Measurements from ENCODE around the gene GBGT1.
A peak's percentile ranks its signal among the peaks of the same experiment; 100 is the strongest.

GBGT1 gene

DNA sequence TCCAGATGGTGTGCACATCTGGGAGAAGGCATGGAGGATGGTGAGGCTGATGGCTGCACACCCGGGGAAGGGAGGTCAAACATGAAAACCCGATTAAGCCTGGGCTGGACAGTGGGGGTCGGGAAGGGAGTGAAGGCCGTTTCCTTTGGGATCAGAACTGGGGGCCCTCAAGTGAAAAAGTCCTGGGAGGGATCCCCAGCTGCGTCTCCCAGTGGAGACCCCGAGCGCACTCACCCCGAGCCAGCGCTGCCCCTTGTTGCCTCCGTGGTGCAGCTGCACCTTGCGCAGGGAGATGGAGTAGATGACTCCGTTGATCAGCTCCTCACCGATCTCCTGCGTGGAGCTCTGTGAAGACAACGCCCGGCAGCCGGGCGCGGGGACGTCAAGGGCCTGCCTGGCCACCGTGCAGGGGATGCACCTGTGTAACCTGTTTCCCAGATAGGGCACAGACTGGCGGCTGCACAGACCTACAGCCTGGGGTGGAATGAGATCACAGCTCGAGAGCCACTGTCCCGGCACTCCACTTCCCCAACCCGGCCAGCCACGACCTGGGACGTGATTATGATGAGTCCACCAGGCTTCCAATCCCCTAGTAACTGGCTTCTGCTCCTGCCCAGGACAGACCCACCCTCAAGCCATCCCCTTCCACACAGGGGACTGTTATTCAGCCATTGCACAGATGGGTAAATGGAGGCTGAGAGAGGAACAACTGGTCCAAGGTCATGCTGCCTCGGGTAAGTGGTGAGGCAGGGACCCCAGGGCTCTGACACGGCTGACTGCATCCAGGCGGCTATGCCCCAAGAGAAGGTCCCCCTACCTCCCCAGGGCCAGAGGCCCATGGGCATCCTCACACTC is 51.7 kb downstream of the GBGT1 start:
- peak; percentile 17 for DNase-seq

DNA sequence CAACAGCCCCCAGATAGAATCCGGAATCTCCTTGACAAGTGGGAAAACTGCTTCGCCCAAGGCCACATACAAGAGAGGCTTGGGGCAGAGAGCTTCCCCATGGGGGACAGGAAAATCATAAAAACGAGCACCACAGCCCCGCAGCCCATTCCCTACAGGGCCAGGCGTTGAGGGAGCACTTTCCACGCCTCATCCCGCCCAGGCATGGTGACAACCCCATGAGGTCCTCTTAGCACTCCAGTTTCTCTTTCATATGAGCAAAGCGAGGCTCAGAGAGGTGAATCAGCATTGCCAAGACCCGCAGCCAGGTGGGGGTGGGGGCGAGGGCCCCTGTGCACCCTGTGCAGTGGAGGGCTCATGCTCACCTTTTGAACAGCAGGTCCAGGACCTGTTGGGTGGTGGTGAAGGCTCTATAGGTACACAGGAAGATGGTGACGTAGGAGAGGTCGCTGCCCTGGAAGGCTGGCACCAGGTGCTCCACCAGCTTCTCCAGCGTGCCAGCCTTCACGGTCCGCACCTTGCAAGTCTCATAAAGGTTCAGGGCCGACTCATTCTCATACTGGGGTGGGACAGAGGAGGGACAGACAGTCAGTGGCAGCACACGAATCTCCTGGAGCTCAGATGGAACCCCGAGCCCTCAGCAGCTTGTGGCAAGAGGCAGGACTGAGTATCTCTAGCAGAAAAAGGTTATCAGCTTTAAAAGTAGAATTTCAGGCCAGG is 53.6 kb downstream of the GBGT1 start:
- peak; percentile 17 for DNase-seq

DNA sequence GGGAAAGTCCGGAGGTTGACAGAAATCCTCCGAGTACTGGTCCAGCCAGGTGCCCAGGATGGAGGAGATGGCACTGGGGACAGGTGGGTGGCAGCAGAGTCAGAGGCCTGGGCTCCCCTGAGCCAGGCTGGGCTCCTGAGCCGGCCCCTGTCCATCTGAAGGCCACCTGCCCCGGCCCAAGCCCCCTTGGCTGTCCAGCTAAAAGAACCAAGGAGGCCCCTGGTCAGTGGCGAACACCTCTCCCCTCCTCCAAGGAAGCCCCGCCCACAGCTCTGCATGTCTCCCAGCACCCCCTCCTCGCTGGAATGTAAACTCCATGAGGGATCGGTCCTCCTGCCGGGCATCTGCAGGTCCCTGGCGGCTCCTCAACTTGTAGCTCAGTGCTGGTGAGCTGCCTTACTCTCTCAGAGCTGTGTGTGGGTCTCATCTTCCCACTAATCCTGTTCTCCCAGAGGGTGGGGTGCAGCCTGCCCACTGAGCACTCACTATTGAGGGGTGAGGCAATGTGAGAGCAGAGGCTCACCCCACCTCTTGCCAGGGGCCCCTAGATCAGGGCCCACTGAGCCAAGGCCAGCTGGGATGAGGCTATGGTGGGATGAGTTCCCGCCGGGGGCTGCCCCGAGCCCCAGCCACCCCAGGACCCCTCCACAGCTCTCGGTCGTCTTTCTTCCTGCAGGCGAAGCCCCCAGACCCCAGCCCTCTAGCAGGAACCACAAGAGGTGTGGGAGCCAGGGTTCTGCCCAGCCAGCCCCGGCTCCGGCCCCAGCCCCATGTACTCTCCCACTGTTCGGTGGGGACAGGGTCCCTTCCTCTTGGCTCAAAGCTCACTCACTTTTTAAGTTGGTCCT is 54.7 kb downstream of the GBGT1 start:
- peak; percentile 17 for DNase-seq

DNA sequence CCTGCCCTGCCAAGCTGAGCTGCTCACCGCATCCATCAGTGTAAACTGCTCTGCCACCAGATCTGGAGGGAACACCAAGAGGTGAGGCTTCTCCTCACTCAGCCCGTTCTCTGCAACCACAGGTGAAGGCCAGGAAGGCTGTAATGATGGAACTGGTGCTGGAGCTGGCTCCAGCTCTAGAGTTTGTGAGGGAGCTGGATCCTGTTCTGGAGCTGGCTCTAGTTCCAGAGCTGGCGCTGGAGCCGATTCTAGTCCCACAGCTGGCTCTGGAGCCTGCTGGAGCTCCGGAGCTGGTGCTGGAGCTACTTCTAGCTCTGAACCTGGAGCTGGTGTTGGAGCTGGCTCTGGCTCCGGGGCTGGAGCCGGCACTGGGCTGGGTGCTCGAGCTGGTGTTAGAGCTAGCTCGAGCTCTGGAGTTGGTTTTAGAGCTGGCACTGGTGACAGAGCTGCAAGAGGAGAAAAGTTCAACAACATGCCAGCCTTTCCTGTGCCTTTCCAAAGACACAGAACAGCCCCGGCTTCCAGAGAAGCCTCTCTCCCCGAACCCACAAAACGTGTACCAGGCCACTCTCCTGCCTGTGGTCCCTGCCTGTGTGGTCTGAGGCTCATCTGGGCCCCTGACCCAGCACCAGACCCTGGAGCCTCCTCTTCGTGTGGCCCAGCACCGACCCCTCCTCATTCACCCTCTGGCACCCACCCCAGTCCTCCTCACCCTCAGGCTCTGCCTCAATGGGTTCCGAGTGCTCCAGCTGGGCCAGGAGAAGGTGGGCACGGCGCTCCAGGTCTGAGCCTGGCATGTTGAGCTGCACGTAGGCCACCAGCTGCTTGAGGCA is 55.5 kb downstream of the GBGT1 start:
- DNase-seq, result no peak

DNA sequence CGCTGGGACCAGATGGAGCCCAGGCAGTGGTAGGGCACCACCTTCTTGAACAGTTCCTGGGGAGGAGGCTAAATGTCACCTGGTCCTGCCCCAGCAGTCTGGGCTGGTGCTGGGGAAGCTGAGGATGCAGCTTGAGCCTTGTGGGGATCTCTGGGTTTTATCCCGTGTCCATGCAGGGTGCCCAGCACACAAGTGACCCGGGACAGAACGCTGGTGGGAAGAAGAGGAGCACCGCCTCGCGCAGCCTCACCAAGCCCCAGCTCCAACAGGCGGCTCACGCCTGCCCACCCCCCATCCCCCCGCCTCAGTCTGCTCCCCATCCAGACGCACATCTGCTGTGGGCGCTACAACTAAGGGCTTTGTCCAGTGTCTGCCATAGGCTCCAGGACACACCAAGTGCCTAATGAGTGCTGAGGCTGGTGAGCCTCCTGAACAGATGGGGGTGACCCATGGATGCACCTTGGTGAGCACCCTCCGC is 56.4 kb downstream of the GBGT1 start:
- peak; percentile 8 for DNase-seq

DNA sequence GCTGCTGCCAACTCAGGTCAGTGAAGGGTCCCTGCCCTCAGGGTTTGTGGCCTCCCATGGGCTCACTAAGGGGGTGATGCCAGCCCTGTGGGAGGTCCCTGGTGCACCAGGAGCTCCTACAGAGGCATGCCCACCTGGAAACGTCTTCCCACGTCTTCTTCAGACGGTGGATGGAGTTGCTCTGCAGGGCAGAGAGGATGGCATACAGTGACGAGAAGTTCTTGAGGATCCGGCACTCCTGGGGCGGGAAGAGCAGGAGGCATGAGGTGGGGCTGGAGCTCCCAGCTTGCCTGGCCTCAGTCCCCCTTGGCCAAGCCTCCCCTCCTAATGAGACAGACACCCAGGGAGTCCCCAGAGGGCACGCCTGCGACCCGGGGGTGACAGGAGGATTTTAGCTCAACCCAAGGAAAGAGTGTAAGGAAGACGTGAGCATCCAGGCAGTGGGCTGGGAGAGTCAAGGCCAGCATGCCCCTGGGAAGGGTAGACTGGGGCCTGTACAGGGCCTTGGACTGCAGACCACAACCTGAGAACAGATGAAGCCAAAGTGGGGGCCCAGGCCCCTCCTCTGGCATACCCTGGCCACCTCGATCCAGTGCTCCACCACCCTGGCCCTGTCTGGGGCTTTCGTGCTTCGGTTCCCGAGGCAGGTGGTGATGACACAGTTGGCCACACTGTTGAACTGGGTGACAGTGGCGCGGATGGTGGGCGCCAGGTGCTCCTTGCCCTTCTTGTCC is 57.0 kb downstream of the GBGT1 start:
- peak; percentile 12 for DNase-seq

DNA sequence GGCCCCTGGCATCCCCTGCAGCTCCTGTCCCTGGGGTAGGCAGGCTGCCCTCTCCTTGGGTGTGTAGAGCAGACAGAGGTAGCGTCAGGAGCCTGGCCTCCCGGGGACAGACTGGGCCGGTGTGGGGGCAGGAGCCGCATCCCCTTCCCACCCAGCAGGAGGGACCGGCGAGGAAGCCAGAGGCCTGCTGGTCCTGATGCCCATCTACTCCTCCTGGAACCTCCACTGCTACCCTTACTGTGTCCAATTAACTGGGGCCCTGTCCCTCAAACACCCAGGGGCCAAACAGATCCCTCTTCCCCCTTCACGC is 58.3 kb downstream of the GBGT1 start:
- peak; percentile 35 for DNase-seq

DNA sequence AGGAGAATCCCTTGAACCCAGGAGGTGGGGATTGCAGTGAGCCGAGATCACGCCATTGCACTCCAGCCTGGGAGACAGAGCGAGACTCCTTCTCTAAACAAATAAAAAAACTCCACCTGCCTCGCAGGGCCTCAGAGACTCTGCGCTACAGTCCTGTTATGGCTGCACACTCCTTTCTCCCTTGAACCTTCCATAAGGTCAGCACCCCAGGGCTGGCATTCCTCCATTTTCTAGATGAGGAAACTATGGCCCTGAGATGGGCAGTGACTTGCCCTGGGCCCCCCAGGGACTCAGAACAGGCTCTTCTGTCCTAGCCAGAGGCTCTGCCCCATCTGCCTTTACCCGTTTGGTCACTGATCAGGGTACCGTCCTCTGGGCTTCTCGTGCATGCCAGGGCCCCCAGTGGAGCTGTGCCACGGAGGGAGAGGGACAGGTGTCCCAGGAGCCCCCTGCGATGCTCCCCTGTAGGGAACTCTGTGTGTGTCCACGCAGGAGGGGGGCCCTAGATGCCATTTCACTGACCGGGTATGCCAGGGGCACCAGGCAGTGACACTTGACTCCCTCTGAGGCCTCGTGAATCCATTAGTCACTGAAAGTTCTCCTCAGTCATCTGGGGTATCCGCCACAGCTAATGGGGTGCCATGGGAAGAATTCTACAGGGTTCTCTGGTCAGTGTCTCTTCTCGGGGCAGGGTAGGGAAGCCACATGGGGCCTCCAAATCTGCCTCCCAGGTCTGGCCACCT is 58.8 kb downstream of the GBGT1 start:
- peak; percentile 23 for DNase-seq

DNA sequence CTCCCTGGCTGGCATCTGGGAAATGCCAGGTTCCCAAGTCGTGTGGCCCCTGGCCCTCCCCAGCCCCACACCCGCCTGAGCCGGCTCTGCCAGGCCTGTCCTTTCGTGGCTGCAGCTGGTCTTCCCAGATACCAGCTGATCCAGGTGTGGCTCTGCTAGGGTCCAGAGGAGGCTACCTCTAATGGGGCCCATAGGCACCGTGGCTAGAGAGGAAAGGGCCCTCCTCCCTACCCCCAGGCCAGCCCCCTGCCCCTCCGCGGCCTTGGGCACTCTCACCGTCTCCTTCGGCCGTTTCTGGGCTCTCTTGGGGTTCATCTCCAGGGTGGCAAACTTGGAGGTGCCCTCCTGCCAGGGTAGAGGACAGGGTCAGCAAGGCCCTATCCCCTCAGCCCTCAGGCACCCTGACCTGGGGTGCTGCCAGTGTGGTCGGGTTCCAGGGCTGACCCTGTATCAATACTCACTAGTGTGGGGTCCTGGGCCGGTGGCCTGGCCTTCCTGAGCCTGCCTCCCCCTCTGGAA is 59.7 kb downstream of the GBGT1 start:
- DNase-seq, result peak; percentile 27

DNA sequence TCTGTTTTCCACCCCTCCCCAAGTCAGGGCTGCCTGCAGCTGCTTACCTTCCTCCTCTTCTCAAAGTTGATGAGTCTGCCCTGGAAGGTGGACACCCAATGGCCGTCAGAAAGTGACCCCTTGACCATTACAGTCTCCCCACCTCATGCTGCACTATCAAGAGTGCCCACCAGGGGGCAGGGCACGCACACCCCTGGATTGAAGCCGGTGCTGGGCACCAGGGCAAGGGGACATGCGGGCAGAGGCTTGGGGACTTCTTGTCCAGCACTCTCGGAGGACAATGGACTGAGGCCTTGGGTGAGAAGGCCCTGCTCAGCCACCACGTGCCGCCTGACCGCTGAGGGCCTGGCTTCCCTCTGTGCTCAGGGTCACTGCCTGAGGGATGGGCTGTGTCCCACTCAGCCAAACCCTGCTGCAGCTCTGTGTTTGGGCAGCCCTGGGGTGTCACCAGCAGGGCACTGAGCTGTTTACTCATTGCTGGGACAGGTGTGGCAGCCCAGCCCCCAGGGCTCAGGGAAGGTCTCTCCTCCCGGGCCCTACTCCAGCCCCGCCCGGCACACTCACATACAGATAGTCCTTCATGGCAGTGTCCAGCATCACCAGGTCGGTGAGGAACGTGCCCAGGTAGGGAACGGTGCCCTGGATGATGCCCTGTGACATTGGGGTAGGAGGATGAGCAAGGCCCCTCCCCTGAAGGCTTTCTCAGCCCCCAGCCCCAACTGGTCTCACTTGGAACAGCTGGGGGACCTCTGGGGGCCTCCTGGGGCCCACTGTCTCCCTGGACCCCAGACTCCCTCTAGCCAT is 60.3 kb downstream of the GBGT1 start:
- DNase-seq, result peak; percentile 60
